Stimulated activated CD8-positive, alpha-beta memory T cell treated with anti-CD3 and anti-CD28 coated beads, Interleukin-4, amount 100 ng/mL, for 1 hour (primary cell): ENCODE measurements around the gene IRF5.
"Not testable (repeated sequence)": the region's sequence is repeated elsewhere in the genome, so short reads cannot be mapped to it uniquely, and the experiment has no call there.

Source experiments
- DNase-seq, 2 donors: peaks; one replicate each; pipeline ENCODE4 v3.0.0-alpha.2; 2020; ENCODE audit warnings: low read depth in 2 of 2, low spot score in 1 of 2

Gene IRF5

DNA sequence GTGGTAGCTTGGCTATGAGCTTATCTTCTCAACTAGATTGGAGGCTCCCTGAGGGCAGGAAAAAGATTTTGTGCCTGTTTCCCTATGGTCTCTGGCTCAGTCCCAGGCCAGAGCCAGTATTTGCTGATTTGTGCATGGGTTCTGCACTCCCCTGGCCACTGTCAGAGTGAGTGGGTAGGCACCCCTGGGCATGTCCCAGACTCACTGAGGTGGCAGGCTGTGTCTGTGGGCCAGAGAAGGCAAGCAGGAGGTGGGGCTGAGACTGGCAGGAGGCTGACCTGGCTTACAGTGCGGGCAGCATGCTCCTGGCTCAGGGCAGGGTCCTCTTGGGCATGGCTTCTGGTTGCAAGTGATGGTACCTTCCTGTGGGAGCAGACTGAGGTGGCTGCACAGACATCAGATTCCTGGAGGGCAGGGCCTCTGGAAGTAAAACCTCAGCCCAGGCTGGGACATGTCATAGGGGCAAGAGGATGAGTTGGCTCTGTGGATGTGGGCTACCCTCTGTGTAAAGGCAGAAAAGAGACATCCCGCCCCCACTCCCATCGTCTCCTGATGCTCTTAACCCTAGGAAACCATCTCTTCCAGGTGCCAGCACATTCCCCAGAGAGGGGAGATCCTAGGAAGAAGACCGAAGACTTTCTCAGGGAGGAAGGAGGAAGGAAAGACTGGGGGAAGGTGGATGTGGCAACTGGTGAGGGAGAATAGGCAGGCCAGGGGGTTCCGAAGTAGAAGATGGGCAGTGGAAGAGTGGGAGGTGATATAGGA is 31.5 kb upstream of the IRF5 start:
- no peak for DNase-seq

DNA sequence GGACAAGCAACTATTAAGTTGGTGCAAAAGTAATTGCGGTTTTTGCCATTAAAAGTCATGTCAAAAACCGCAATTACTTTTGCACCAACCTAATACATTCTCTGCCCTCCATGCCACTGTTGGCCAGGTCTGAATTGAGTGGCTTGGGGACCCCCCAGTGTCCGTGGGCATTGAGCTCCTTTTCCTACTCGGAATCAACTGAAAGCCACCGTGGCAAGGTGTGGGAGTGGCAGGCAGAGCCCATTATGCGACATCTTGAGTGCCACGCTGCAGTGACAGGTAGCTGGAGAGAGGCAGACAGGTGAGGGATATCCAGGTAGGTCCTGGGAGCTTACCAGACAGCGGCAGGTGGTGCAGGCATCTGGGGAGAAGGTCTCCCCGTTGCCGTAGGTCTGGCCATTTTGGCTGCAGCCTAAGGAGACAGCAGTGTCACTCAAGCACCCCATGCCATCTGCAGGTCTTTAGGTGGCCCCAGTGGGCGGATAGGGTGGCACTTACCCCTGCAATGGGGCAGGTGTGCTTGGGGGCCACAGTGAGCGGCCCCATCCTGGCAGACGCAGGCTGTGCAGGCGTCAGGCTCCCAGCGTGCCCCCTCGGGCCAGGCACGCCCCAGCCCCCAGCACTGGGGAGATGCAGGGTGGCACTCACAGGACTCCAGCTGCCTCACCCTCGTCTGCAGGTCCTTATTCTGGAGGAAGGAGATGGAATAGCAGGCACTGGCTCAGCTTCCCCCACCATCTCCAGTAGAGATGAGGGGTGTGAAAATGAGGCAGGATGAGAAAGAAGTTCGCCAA is 30.8 kb upstream of the IRF5 start:
- DNase-seq: no peak

DNA sequence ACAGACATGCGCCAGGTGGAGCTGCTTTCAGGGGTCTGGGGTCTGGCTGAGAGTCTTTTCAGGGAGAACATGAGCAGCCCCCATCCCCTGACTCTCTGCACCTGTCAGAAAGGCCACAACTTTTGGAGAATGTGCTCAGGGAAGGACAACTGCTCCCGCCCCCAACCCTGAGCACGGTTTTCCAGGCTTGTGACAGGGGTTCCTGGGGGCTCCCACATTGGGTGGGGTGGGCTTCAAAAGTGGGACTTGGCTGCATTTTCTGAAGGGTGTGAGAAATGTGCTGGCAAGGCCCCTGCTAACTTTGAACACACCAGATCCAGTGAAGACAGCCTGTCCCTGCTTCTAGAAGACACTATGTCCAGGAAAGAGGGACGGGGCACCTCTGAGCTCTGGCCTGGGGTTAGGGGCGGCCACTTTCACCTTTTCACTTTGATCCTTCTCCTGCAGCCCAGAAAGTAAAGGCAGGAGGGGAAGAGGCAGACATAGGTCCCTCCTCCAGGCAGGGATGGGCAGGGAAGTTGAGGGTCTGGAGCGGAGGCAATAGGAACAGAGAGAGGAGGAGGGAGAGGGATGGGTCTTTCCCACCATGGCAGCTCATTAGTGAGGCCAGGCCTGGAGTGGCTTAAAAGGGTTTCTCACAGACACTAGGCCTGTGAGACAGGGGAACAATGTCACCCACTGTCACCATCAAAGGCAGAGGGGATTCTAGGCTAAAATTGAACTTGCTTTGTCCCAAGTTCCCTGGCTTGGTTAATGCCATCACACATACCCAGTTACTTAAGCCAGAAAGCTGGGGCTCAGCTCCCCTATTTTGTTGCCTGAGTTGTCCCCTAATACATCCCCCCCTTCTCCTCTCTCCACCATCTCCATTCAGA is 28.7 kb upstream of the IRF5 start:
- no peak for DNase-seq

DNA sequence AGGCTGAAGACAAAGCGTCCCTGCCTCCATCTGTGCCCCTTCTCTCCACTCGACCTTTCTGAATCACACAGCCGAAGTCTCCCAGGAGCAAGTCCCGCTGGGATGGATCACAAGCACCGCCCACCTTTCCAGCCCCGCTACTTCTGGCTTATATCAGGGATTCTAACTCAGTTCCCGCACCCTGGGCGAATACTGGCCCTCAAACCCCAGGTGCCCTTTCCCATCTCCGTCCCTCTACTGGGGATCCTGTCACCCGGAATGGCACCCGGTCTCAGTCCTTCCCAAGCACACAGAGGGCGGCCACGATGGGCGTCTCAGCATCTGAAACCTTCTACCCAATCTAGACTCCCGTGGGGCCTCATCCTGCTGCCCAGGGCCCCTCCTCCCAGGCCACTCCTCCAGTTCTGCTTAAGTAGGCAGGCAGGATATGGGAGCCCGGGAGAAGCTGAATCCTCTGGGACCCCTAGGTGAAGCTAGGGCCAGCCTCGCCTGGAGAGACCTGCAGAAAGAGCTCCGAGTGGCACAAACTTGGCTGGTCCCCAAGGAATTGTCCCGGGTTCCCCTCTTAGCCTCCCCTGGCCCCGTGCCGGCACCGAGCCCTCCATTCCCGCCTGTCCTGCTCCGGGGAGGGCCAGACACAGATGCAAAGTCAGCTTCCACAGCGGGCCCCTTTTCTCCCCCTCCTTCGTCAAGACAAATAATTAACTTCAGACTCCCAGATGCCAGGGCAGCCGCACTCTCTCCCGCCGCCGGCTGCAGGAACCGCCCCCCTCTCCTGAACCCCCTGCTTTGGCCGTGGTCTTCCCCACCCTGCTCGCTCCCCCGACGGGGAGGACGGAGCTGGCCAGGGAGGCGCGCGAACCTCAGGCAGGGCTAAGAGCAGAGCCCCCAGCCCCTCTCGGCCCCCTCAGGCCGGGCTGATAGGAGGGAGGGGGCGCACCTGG is 27.8 kb upstream of the IRF5 start:
- no peak for DNase-seq

DNA sequence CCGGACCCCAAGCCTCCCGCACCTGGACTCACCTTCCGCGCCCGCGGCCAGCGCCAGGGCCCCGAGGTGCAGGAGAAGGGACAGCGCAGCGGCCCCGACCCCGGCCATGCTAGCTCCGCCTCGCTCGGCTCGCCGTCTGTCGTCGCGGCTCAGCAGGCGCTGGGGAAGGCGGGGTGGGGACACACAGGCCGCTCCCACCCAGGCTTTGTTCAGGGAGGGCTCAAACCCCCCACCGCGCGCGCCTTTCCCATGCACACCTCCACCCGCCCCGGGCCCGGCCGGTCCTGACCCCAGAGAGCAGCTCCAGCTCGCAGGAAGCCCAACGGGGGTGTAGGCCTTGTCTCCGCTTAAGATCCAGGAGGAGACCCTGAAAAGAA is 27.2 kb upstream of the IRF5 start, which contains the start of gene KCP:
TSS of gene KCP (minus strand) at position 141 of the 377 bp plus-strand sequence. CDS start at position 108, 33 bp downstream.
- DNase-seq: no peak

DNA sequence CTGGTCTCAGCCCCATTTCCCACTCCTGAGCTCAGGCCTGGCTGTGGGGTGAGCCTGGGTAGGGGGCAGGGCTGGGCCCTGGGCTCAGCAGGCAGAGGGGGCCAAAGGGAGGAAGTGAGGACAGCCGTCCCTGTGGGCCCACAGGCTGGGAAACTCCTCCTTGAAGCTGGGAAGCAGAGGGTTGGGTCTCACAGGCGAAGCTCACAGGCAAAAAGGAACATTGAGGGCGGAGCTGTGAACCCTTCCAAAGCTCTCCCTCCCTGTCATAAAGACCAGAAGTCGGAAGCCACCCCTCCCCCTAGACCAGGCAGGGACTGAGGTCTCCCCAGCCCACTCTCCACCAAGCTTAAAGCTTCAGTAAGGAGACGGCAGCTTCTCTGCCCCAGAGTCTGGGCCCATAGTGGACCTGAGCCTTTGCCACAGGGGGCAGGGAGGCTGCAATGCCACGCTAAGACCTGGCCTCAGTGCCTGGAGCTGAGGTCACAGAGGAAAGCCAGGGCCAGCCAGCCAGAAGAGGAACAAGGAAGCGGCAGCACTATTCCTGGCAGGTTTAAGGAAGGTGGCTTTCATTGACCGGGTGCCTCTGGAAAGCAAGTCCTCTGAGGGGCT is 26.2 kb upstream of the IRF5 start:
- DNase-seq: no peak

DNA sequence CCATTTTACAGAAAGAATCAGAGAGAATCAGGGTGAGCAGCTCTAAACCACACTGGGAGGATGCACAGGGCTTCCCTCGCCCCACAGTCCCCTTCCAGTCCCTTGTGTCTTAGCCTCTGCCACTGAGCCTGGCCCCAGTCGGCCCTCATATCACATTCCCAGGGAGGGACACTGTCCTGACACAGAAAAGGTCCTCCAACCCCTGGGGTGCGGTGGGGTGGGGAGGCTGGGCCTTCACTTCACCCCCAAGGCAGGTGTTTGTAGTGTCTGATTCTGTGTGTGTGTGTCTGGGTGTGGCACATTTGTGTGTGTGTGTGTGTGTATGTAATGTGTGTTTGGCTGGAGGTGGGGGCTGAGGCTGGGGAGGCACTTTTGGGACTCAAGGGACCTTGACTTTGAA is 25.4 kb upstream of the IRF5 start:
- no peak for DNase-seq

DNA sequence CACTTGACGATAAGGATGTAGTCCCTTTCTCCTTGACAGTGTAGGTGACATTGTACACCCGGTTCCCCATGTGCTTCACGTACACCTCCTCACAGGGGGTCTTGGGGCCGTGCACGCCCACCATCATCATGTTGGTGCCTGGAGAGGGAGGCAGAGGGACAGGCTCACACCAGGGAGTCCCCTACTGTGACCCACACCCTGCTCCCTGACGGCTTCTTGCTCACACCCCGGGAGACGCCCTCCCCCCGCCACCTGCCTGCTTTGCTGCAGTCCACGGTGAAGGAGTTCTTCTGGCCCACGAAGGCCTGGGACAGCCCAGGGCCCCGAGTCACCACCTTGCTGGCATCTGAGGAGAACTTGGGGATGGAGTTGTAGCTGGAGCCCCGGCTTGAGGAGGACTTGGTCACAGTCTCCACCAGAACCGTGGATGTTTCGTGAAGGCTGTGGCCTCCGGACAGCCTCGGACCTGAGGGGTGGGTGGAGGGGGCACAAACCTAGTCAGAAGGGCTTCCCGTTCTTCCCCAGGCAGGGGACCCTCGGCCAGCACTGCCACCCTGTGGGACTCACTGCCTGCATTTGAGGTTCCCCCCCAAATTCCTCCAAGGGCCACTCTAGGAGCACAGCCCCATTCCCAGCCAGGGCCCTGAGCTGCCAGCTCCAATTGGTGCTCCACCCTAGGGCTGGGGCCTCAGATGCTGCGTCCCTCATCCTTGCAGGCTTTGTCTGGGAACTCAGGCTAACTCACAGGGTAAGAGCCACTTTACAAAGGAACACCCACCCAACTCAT is 24.8 kb upstream of the IRF5 start:
- DNase-seq: not testable (repeated sequence)

DNA sequence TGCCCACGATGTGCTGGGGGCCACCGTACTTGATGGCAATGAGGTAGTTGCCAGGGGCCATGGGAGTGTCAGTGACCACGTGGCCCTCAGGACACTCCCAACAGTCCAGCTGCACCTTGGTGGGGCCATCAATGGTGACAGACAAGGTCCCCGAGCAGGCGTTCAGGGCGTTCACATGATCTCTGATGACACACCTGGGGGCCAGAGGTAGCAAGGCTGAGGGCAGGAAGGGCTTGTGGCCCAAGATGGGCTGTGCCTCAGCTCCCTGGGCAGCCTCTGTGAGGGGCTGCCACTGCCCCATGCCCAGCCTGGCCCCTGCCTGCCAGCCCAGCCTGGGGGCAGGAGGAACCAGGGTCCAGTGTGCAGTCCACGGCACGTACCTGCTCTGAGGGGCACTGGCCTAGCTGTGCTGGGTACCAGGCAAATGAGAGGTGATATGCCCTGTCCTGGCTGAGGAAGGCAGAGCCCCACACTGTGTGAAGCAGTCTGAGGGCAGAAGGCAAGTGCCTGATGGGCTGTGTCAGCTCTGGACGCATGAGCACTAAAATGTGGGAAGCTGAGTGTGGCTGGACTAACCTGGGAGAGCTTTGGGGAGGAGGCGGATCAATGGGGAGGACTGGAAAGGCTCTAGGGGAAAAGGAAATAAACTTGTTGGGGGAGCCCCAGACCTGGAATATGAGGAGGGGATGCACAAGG is 23.7 kb upstream of the IRF5 start:
- DNase-seq: no peak

DNA sequence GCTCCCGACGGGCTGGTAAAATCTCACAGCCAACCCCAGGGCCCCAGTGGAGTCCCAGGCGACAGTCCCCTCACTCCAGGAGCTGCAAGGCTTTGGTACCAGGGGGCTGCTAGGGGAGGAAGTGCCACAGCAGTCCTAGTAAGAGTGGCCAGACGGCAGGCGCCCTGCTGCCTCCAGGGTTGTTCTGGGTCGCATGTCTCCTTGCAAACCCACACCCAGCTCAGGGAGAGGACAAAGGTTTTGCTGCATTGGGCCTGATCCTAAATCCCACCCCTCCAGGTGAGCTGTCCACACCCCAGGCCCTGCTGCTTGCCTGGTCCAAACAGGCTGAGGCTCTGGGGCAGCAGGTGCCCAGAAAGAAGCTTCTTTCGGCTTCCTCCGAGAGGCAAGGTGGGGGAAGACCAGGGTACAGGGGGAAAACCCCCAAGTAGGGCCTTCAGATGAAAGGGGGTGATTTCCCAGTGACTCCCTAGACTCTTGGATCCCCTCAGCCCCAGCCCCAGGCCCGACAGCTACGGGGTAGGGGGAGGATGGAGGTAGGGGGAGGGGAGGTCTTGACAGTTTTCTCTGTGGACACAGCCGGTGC is 23.1 kb upstream of the IRF5 start:
- no peak for DNase-seq

DNA sequence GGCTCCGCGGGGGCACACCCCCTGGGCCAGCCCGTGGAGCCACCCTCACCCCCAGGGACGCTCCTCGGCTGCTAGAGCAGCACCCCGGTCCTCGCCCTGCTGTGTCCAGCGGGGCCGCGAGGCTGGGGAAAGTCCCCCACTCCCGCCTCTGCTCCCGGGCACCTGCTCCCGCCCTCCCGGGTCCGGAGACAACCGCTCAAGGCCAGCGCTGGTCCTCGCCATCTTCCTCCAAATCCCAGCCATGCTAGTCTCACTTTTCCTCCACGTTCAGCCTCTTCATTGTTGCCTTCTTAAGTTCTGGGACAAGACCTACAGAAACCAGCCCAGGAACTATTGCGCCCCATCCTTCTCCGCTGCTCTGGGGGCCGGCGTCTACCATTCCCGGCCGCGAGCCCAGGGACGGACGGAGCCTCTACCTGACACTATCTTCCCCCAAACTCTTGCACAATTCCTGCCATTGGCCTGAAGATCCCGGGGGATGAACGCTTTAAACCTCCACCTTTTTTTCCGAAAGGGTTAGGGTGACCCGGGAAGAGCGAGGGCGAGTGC is 22.4 kb upstream of the IRF5 start:
- DNase-seq: no peak

DNA sequence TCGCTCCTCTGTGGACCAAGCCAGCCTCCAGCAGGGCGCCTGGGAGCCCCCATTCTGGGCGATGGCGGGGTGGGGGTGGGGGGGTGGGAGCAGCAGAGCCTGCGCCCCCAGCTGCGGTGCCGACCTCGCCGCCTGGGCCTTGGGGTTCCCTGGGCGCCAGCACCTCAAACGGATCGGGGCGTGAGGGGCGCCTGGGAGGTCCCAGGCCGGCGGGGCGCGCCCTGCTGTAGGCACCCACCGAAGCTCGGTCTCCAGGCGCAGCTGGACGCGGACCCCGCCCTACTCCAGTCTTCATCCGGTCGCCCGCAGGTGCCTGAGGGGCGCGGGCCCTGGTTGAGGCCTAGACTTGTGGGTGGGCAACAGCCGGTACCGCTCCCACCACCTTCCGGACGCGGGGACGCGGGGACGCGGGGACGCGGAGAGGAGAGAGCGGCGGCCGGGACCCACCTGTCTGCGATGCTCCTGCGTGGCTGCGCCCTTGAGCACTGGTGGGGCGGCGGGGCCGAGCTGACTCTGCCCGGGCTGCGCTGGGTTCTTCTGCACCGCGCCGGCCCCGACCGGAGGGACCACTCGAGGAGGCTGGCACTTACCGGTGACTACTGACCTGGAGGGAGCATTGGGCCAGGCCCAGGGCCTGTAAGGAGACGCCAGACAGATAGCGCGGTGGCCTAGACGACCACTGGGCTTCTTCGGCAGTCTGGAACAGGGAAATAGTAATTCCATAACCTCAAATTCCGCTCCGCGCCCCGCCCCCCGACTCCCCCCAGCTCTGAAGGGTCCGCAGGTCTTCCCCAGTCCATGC is 21.7 kb upstream of the IRF5 start:
- DNase-seq: no peak

DNA sequence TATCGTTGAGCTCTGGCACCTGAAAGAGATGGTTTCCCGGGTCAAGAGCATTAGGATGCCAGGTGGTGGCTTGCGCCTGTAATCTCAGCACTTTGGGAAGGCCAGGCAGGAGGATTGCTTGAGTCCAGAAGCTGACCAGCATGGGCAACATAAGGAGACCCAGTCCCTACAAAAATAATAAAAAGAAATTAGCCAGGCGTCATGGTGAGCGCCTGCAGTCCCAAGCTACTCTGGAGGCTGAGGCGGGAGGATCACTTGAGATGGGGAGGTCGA is 21.1 kb upstream of the IRF5 start:
- DNase-seq: no peak

DNA sequence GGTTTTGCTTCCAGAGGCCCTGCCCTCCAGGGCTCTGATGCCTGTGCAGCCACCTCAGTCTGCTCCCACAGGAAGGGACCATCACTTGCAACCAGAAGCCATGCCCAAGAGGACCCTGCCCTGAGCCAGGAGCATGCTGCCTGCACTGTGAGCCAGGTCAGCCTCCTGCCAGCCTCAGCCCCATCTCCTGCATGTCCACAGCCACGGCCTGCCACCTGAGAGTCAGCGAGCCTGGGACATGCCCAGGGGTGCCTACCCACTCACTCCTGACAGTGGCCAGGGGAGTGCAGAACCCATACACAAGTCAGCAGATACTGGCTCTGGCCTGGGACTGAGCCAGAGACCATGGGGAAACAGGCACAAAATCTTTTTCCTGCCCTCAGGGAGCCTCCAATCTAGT is 20.6 kb upstream of the IRF5 start:
- no peak for DNase-seq

DNA sequence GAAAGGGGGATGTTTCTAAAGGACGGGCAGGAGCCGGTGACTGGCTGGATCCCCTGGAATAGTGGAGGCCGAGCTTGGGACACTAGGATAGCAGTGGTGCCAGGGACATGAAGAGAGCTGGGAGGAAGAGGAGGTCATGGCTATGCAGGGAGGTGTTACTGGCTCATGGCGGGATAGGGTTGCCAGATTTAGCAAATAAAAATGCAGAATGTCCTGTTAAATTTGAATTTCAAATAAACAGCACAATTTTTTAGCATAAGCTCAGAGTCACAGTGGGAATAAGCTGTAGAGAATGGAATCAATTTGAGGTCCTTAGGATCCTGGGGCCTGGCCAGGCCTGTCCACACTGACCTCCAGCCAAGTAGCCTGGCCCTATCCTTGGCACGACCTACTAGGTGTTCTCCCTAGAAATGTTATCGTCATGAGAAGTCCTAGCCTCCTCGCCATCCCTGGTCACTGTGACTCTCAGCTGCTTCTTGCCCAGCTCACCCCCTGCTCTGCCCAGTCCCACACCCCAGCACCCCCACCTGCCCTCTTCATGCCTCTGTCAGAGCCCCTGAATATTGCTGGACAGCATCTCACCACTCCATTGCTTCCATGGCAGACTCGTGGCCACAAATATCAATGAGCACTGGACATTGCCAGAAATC is 19.6 kb upstream of the IRF5 start:
- DNase-seq: no peak

DNA sequence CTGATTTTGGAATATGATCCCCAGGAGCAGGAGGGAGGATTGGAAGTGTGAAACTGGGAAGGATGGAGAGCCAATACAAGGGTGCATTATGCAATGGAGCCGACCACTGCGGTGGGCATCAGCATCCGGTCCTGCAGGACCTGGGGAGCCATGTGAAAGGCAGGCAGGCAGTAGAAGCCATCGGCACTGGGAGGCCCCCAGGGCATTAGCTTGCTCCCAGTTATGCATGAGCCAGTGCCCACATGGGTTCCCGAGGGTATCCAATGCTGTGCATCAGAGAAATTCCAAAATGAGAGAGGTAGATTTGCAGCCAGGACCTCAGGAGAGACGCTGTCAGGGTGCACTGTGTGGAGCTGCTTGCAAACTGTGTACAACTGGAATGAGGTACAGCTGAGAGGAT is 18.5 kb upstream of the IRF5 start:
- DNase-seq: no peak
